Measurements from ENCODE around the gene BID. TPM values are rescaled to one million over a fixed set of nuclear protein-coding genes. Genes with fewer than 3 reads are reported as not detected.

Gene BID
- total and polyA plus RNA-seq, 2 of the 4 experiments (the other 2 are of a cell fraction): 69.5 to 240 TPM

GRCh38 chr22:17774926-17775685 is 837 bp upstream of the BID start:
- peak overlapping the region; percentile 18 for H2AFZ ChIP-seq (replicated peaks; ENCODE audit: low read length, poor library complexity)
- intact Hi-C loops (cut with micrococcal nuclease): no loop called here
- no peak overlapping the region for H3K9ac ChIP-seq (ENCODE audit: low read depth, low read length)

More at GRCh38 chr22:17774926-17775685, 837 bp upstream of the BID start:
- Histone ChIP-seq H3K18ac (ENCODE audit: low read depth, low read length) (no peak overlapping the region), H2AK9ac (replicated peaks; ENCODE audit: low read depth, low read length, poor library complexity) (peak overlapping the region; percentile 17), H4K5ac (ENCODE audit: low read depth, low read length) (no peak overlapping the region), H3K23ac (ENCODE audit: low read depth, low read length) (no peak overlapping the region), H4K8ac (ENCODE audit: low read depth in 2 of 2, low read length in 2 of 2) (no peak overlapping the region; a peak in 1 of 4 replicates), H3K4me2 (ENCODE audit: low read depth, low read length) (no peak overlapping the region; the same call in 1 of the 2 replicates), H2BK20ac (ENCODE audit: low read depth, low read length) (no peak overlapping the region), H3K4me1 (ENCODE audit: control insufficient read depth, insufficient read depth, low read length) (peaks cover 15% of the 10 kb centered on the region), H3K14ac (replicated peaks; ENCODE audit: low read depth, low read length) (no peak overlapping the region), H2BK15ac (ENCODE audit: low read depth, low read length) (0 out of 3 replicates have a peak overlapping the region, but pooled peaks have one; percentile 64), H4K20me1 (ENCODE audit: insufficient read depth, low read length) (peaks cover 35% of the 10 kb centered on the region), H3K36me3 (ENCODE audit: control insufficient read depth, insufficient read depth, low read length) (no peaks in the 10 kb centered on the region), H2BK120ac (ENCODE audit: low read depth, low read length) (no peak overlapping the region), H2AK5ac (ENCODE audit: low read depth, low read length) (no peak overlapping the region), H3K56ac (ENCODE audit: extremely low read depth, insufficient read depth, low read length) (no peak overlapping the region), H2BK5ac (ENCODE audit: low read depth, low read length, poor library complexity, severe bottlenecking) (no peak overlapping the region), H4K91ac (ENCODE audit: insufficient read depth, low read depth, low read length) (no peak overlapping the region), H3K79me1 (ENCODE audit: low read depth in 1 of 2, low read length in 2 of 2) (peaks cover 9 to 30% of the 10 kb centered on the region in 2 experiments; a peak in 3 of 4 replicates), H3K4ac (ENCODE audit: low read depth, low read length) (no peak overlapping the region), H3K9me1 (ENCODE audit: insufficient read depth, low read length) (peaks cover 16% of the 10 kb centered on the region; the same call in 1 of the 2 replicates), H3K4me3 (ENCODE audit: insufficient read depth, low read depth, low read length) (no peak overlapping the region), H3K9me3 (ENCODE audit: control insufficient read depth, insufficient read depth, low read length) (no peaks in the 10 kb centered on the region), H3K27ac (ENCODE audit: insufficient read depth, low read length) (no peak overlapping the region), H3K27me3 (ENCODE audit: control insufficient read depth, insufficient read depth, low read length) (no peaks in the 10 kb centered on the region)
- no peak for DNase-seq
- TF ChIP-seq SMC3 (IDR thresholded peaks at IDR 0.05; ENCODE audit: low read depth, low read length) (no peak), MAZ (IDR thresholded peaks at IDR 0.05; ENCODE audit: borderline replicate concordance, low read depth, low read length) (no peak), CTCF (conservative IDR thresholded peaks at IDR 0.05; ENCODE audit: low read depth, low read length) (no peak), ELK1 (IDR thresholded peaks at IDR 0.05; ENCODE audit: borderline replicate concordance, low read depth, low read length) (no peak), RAD21 (IDR thresholded peaks at IDR 0.05; ENCODE audit: low read length) (no peak), POLR2A (IDR thresholded peaks at IDR 0.05; ENCODE audit: low read depth, low read length) (no peak), USF2 (IDR thresholded peaks at IDR 0.05; ENCODE audit: low read depth, low read length) (no peak), RFX5 (IDR thresholded peaks at IDR 0.05; ENCODE audit: low read depth, low read length) (no peak)
- in situ Hi-C loops (cut with MboI; ENCODE audit: low sequenced_read_pairs) (loop anchor here (5.0 kb wide), 1 partner anchor 43 kb away; no protein-coding TSS in a partner anchor), dilution Hi-C loops (cut with HindIII; ENCODE audit: low sequenced_read_pairs, unreplicated experiment) (no loop called here)
- ChIA-PET CTCF (no interaction called here), POLR2A (ENCODE audit: unreplicated experiment) (no interaction called here)
- BruUV-seq (replicated peaks): no TSS peak
- ATAC-seq (ENCODE audit: low read depth): no peak
- 84% methylated on average over 18 of the region's 27 CpGs; no CpG with 5 or more reads in 1 of the 2 experiments for WGBS, 2 experiments (ENCODE audit: extremely low coverage in 2 of 2, insufficient read length in 1 of 2)
